ENCODE results near the gene DOCK3. TPM values are rescaled to one million over a fixed set of nuclear protein-coding genes. Genes with fewer than 3 reads are reported as not detected.
"Not testable (repeated sequence)": the region's sequence is repeated elsewhere in the genome, so short reads cannot be mapped to it uniquely, and the experiment has no call there.

Gene DOCK3
- total RNA-seq, 1 experiment from 2014 or later = 8.3 TPM

- no peaks in the 10 kb centered on the region for H3K79me1 ChIP-seq (ENCODE audit: insufficient read depth, low read depth, low read length, poor library complexity, severe bottlenecking)
- Mint-ChIP-seq H3K9me3 (peaks cover 7 to 8% of the 10 kb centered on the region in 2 experiments), H3K36me3 (ENCODE audit: insufficient read depth in 1 of 3, low read depth in 3 of 3) (peaks cover 7 to 19% (median 15%) of the 10 kb centered on the region in 3 experiments), H3K4me3 (no peak overlapping the region), H3K27ac (no peak overlapping the region), H3K4me1 (peaks cover 16 to 19% of the 10 kb centered on the region in 2 experiments), H3K27me3 (ENCODE audit: low read depth) (no peaks in the 10 kb centered on the region)
- WGBS (ENCODE audit: extremely low coverage, insufficient read length, low lambda C conversion rate) = no CpG with 5 or more reads among the region's 1 CpG
- no peak overlapping the region for H2BK12ac ChIP-seq (ENCODE audit: insufficient read length, low read depth, low read length)
- no peaks in the 10 kb centered on the region for H4K20me1 ChIP-seq (ENCODE audit: control insufficient read depth, insufficient read depth, insufficient read length)
- no peak overlapping the region for H3T11ph ChIP-seq (ENCODE audit: low read length)
- no peak overlapping the region for H3K23ac ChIP-seq (ENCODE audit: insufficient read length, low read depth, low read length)
- no peak overlapping the region for H3K27ac ChIP-seq (ENCODE audit: insufficient read length, low read depth, low read length)
- H3K4me2 ChIP-seq (ENCODE audit: insufficient read depth, insufficient read length, low read length) = no peak overlapping the region
- no peaks in the 10 kb centered on the region for H3K23me2 ChIP-seq (ENCODE audit: insufficient read length, low read depth, low read length, poor library complexity, severe bottlenecking)
- H3K27me3 ChIP-seq (ENCODE audit: insufficient read depth, low read length) = no peaks in the 10 kb centered on the region
- H3K9me3 ChIP-seq (ENCODE audit: control insufficient read depth, low read depth, low read length) = no peaks in the 10 kb centered on the region
- H2BK15ac ChIP-seq (ENCODE audit: low read depth, low read length) = no peak overlapping the region
- no peak overlapping the region for H2BK120ac ChIP-seq (ENCODE audit: low read depth, low read length, poor library complexity, severe bottlenecking)
- no peak overlapping the region for H3K18ac ChIP-seq (ENCODE audit: insufficient read length, low read depth, low read length)
- no peak overlapping the region for H3K9ac ChIP-seq (ENCODE audit: extremely low read depth, insufficient read length, low read length)
- no peak overlapping the region for H2AK5ac ChIP-seq (ENCODE audit: insufficient read length, low read length)
- no peak overlapping the region for H3K14ac ChIP-seq (ENCODE audit: insufficient read depth, low read length)
- H2BK5ac ChIP-seq (ENCODE audit: insufficient read length, low read length) = no peak overlapping the region
- H3K56ac ChIP-seq (ENCODE audit: insufficient read length, low read depth, low read length) = no peak overlapping the region
- TF ChIP-seq CTCF (conservative IDR thresholded peaks at IDR 0.05) = no peak
- H2AFZ ChIP-seq (ENCODE audit: low read length) = no peak overlapping the region
- DNase-seq = no peak
- no peaks in the 10 kb centered on the region for H3K79me2 ChIP-seq (ENCODE audit: insufficient read depth, low read length)
- no peaks in the 10 kb centered on the region for H3K4me1 ChIP-seq (ENCODE audit: insufficient read depth, low read length)
- no peak overlapping the region for H4K91ac ChIP-seq (ENCODE audit: insufficient read length, low read depth, low read length)
- no peak overlapping the region for H3K4ac ChIP-seq (ENCODE audit: low read depth, low read length)
- H2BK20ac ChIP-seq (ENCODE audit: low read depth, low read length, poor library complexity, severe bottlenecking) = no peak overlapping the region
- H4K5ac ChIP-seq (ENCODE audit: insufficient read length, low read depth, low read length) = no peak overlapping the region
- no peak overlapping the region for H4K8ac ChIP-seq (replicated peaks; ENCODE audit: insufficient read length, low read depth, low read length)
These were observed 103.0 kb downstream of the DOCK3 start for GRCh38 chr3:50777680-50778079.

- not testable (repeated sequence) for H3K4me1 ChIP-seq (ENCODE audit: insufficient read depth, low read length); H3K4me3 Mint-ChIP-seq; H3K9ac ChIP-seq (ENCODE audit: extremely low read depth, insufficient read length, low read length); H3K4me2 ChIP-seq (ENCODE audit: insufficient read depth, insufficient read length, low read length); H3K23me2 ChIP-seq (ENCODE audit: insufficient read length, low read depth, low read length, poor library complexity, severe bottlenecking); H2AK5ac ChIP-seq (ENCODE audit: insufficient read length, low read length); H3K9me3 ChIP-seq (ENCODE audit: control insufficient read depth, low read depth, low read length); H3K27me3 ChIP-seq (ENCODE audit: insufficient read depth, low read length); H3K27ac ChIP-seq (ENCODE audit: insufficient read length, low read depth, low read length); H3K27ac Mint-ChIP-seq; H3K14ac ChIP-seq (ENCODE audit: insufficient read depth, low read length); H2BK20ac ChIP-seq (ENCODE audit: low read depth, low read length, poor library complexity, severe bottlenecking); H2BK12ac ChIP-seq (ENCODE audit: insufficient read length, low read depth, low read length); H3K23ac ChIP-seq (ENCODE audit: insufficient read length, low read depth, low read length); H4K91ac ChIP-seq (ENCODE audit: insufficient read length, low read depth, low read length); H3K4ac ChIP-seq (ENCODE audit: low read depth, low read length); H4K20me1 ChIP-seq (ENCODE audit: control insufficient read depth, insufficient read depth, insufficient read length); H2AFZ ChIP-seq (ENCODE audit: low read length); H3K18ac ChIP-seq (ENCODE audit: insufficient read length, low read depth, low read length); H3K79me2 ChIP-seq (ENCODE audit: insufficient read depth, low read length); H3K79me1 ChIP-seq (ENCODE audit: insufficient read depth, low read depth, low read length, poor library complexity, severe bottlenecking); H3T11ph ChIP-seq (ENCODE audit: low read length); H3K56ac ChIP-seq (ENCODE audit: insufficient read length, low read depth, low read length); H3K4me1 Mint-ChIP-seq; H3K27me3 Mint-ChIP-seq (ENCODE audit: low read depth); DNase-seq; H2BK15ac ChIP-seq (ENCODE audit: low read depth, low read length); H4K8ac ChIP-seq (replicated peaks; ENCODE audit: insufficient read length, low read depth, low read length); H2BK5ac ChIP-seq (ENCODE audit: insufficient read length, low read length); H2BK120ac ChIP-seq (ENCODE audit: low read depth, low read length, poor library complexity, severe bottlenecking); H4K5ac ChIP-seq (ENCODE audit: insufficient read length, low read depth, low read length)
- peaks cover 25 to 48% (median 35%) of the 10 kb centered on the region in 3 experiments for H3K36me3 Mint-ChIP-seq (ENCODE audit: insufficient read depth in 1 of 3, low read depth in 3 of 3)
- peaks cover 27 to 29% of the 10 kb centered on the region in 2 experiments for H3K9me3 Mint-ChIP-seq
- no CpG with 5 or more reads among the region's 3 CpGs for WGBS (ENCODE audit: extremely low coverage, insufficient read length, low lambda C conversion rate)
These were observed 107.0 kb downstream of the DOCK3 start for GRCh38 chr3:50781766-50782165.

Measured in H9 (cell line).